GM19467 (cell line): ENCODE measurements around the gene RBKS.
"Not testable (repeated sequence)": the region's sequence is repeated elsewhere in the genome, so short reads cannot be mapped to it uniquely, and the experiment has no call there.

Source experiments
- ATAC-seq: cut with Tn5 transposase; IDR thresholded peaks from one replicate; pipeline ENCODE4 v1.9.1; 2021; ENCODE audit warnings: mild to moderate bottlenecking, moderate library complexity; ENCODE audit not compliant: unreplicated experiment

The RBKS gene

GRCh38 chr2:27771202-27771547 lies 119.0 kb downstream of the RBKS start:
- ATAC-seq: peak; percentile 12

GRCh38 chr2:27766287-27766661 lies 123.9 kb downstream of the RBKS start:
- ATAC-seq: no peak

DNA sequence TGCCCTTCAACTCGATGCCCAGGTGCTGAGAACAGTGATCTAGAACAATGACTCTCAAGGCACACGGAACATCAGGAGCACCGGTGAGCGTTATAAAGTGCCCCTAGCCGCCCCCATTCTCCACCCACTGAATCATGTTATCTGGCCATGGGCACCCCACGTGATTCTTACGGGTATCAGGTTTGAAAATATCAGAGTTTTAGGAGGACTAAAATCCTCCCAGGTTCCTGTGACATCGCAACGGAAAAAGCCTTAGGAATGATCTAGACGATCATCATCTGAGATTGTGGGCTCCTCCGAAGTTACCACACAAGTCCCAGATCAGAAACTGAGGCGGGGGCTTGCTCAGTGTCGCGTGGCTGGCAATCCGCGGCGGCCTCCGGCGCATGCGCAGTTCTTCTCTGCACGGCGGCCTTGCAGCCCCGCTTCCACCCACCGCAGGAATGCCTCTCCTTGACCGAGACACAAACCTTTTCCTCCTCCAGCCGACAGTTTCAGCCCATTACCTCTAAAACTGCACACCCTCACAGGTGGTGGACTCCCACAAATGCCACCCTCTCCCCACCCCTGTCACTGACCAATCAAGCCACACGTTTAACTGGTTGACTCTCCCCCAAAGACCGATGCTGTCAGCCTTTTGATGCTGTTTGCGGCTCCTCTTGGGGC lies 124.4 kb downstream of the RBKS start:
- ATAC-seq: no peak

- ATAC-seq: not testable (repeated sequence)
Measured at GRCh38 chr2:27764526-27764925, 125.7 kb downstream of the RBKS start.

GRCh38 chr2:27763907-27764267 lies 126.3 kb downstream of the RBKS start:
- no peak for ATAC-seq

GRCh38 chr2:27762951-27763906 lies 127.0 kb downstream of the RBKS start:
- ATAC-seq: no peak

DNA sequence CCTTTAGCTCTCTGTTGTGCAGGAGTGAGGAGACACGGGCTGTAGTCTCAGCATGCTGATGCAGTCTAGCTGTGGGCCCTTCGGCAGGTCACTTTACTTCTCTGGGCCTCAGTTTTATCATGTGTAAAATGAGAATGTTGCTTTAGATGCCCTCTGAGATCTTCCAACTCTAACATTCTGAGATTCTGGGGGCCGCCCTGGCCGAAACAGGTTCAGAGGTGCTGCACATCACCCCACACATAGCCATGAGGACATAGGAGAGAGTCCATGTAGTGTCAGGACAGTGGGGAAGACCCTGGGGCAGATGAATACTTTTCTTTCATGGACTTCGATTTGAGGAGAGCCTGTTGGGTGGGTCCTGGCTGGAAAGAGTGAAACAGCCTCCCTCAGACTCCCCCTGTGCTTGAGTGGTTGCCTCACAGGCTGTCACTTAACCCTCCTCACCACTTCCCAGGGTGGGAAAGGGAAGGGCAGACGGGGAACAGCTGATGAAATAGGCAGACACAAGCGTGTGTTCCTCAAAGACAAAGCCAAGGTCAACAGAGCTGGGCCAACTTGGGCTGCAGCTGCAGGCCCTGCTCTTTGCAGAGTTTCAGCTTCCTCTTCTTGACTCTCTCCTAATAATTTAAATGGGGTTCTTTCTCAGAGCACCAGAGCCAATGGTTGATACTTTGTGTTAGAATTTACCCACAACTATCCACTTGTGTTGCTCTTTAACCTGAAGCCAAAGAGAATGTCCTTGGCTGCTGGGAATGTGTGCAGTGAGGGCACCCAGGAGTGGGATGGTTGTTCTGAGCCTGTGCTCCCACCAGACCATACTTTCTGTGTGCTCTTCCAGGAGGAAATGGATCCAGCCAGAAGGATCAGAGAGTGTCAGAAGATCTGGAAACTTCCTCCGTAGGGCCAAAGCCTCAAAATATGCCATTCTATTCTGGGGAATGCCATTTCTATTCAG lies 133.4 kb downstream of the RBKS start:
- ATAC-seq: no peak

DNA sequence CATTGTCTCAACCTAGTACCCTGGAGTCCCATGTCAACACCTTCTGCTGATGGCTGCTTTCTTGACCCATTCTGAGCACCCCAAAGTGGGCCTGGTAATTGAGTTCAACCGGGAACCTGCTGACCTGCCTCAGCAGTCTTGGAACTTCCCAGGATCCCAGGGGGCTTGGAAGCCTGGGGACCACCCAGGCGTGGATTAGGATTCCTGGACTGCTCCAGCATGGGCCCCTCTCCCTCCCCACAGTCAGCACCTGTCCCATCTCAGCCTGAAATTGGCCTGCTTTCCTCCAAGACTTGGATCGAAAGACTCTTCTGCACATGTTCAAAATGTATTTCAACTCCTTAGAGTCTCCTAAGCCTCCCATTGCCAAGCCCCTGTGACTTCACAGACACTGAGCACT lies 134.1 kb downstream of the RBKS start:
- ATAC-seq: no peak

DNA sequence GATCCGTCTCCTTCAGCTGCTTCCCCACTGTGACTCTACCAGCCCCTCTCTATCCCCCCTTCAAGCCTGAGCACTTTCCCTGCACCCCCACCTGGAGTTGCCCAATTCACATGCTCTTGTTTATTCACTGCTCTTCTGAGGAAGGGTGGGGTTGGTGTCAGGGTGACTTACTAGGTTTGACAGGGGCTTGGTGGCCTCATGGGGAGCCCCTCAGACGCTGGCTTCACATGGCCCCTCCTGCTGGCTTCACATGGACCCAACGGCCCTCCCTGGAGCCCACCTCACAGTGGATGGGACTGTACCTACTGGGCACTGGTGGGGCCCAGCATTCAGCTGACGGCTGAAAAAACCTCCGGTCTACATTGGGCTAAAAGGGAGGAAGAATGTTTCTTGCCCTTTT lies 135.4 kb downstream of the RBKS start:
- ATAC-seq: no peak

GRCh38 chr2:27754138-27754588 lies 136.0 kb downstream of the RBKS start:
- ATAC-seq: no peak

GRCh38 chr2:27752551-27753237 lies 137.5 kb downstream of the RBKS start:
- no peak for ATAC-seq

DNA sequence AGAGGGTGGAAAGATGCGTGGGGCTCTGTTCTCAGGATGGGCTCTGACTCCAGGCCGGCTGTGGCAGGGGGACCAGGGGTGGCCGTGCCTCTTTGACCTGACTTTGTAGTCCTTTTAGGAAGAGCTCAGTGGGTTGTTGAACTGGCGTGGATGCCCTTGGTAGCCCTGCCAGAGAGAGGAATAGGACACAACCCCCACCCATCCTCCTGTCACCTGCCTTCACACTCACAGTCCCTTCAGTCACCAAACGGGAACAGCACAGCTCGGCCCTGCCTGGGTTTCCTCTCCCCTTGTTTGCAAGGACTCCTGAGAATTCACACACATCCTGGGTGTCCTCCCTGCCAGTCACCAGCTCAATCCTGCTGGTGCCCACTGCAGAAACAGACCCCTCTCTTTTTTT lies 138.8 kb downstream of the RBKS start:
- no peak for ATAC-seq

- not testable (repeated sequence) for ATAC-seq
Measured at GRCh38 chr2:27748803-27749554, 141.2 kb downstream of the RBKS start.

GRCh38 chr2:27747827-27748352 lies 142.3 kb downstream of the RBKS start:
- ATAC-seq: no peak

DNA sequence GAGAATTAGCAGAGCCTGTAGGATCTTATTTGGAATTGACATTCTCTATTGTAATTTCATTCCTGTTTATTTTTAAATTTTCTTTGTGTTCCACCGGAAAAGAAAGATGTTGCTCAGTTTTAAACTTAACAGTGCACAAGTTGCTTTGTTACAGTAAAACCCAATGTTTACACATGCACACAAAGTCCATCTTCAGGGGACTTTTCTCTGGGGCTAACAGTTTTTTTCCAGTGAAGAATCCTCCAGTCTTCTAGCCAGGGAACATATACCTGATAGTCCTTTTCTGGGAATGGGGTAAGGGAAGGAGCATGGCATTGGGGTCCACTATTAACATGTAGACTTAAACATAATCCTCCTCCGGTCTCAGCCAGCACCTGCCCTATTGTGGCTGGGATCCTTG lies 143.9 kb downstream of the RBKS start:
- ATAC-seq: no peak

DNA sequence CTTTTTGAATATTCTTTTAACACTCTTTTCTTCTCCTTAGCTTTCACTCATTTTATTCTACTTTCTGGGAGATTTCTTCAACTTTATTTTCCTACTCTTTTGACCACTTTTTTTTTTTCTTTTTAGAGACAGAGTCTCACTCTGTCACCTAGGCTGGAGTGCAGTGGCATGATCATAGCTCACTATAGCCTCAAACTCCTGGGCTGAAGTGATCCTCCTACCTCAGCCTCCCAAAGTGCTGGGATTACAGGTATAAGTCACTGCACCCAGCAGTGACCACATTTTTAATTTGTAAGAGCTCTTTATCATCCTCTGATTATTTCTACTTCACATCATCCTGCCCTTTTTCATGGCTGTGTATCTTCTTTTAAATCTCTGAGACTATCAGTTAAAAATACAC lies 144.7 kb downstream of the RBKS start:
- not testable (repeated sequence) for ATAC-seq

GRCh38 chr2:27742571-27742970 lies 147.6 kb downstream of the RBKS start:
- ATAC-seq: no peak

- no peak for ATAC-seq
Measured at GRCh38 chr2:27741673-27742072, 148.5 kb downstream of the RBKS start.

GRCh38 chr2:27739058-27739373 lies 151.2 kb downstream of the RBKS start:
- no peak for ATAC-seq
